Head of caudate nucleus (tissue), 42 donors: Measurements from ENCODE around the gene POU2F1.

Experiments
- DNase-seq, 42 donors: peaks; one replicate each; pipeline versions ENCODE4 v3.0.0 to v3.0.0-alpha.2; 2020 to 2021; ENCODE audit warnings: mixed read lengths in 7 of 42
- intact Hi-C: fragments of 100-400 bp; cut with DNase I; formaldehyde crosslinking; loops from one replicate; pipeline ENCODE4 v1.15.0; 2022

POU2F1 gene

DNA sequence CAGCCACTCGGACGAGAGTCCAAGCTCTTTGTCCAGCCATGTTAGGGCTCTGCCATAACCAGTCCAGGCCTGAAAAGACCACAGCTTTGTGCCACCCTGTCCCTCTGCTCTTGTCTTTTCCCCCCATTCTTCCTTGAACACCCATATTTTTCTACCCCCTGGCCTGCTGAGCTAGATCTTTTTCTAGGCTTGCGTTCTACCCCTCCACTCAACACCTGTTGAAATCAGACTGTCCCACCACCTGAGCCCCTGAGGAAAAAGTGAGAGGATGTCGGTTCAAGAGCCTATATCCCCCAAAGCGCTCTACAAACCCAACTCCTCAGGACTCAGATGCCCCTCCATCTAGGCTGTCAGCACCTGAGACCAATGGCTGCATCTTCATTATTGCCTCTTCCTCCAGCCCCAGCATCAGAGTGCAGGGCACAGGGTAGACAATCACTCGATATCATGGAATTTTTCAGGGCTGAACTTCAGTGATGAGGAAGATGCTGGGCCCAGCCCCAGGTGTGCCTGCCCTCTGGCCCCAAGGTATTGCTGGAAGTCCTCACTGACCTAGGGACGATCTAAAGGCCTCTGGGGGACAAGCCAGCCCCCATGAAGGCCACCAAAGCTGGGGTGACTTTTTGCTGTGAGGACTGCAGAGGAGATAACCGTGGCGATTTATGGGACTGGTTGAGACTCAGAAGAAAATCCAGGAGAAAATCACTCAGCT, 222.3 kb downstream of the POU2F1 start:
- intact Hi-C loops = loop anchor here (2.0 to 10.0 kb wide), 3 partner anchors 40 to 376 kb away; no protein-coding TSS in a partner anchor
- peak in 5 of 42 donors; percentile 6 to 35 (median 14) for DNase-seq

DNA sequence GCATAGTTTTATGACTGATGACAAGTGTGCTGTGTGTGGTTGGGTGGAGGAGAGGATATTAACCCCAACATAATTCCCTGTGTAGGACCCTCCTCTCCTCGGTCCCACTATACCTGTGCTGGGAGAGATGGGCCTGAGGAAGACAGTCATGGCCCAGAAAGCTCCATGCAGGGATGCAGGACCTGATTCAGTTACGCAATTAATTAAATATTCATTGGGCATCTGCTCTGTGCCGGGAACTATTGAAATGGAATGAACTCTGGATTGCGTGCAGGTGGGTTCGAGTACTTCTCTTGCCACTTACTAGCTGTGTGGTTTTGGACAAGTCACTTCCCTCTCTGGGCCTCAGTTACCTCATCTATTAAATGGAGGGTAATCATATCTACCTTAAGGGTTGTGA, 223.1 kb downstream of the POU2F1 start:
- DNase-seq = peak in 2 of 42 donors; percentile 28 to 31
- intact Hi-C loops = loop anchor here (2.0 to 10.0 kb wide), 3 partner anchors 41 to 376 kb away; no protein-coding TSS in a partner anchor

DNA sequence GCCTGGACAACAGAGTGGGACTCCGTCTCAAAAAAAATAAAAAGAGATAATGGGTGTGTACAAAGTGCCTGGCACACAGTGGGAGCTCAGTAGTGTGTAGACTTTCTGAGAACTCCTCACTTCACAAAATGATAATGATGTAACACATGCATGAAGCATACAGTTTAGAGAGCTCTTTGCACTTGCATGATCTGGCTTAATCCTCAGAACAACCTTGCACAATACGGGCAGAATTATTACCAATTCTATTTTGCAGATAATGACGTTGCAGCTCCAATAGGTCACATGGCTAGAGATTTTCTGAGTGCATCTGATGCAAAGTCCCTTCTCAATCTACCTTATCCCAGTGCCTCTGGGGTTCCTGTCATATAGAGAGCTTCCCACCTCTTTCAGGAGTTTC, 226.3 kb downstream of the POU2F1 start:
- intact Hi-C loops = loop anchor here (10.0 kb wide), 1 partner anchor 88 kb away; no protein-coding TSS in a partner anchor
- no peak for DNase-seq

DNA sequence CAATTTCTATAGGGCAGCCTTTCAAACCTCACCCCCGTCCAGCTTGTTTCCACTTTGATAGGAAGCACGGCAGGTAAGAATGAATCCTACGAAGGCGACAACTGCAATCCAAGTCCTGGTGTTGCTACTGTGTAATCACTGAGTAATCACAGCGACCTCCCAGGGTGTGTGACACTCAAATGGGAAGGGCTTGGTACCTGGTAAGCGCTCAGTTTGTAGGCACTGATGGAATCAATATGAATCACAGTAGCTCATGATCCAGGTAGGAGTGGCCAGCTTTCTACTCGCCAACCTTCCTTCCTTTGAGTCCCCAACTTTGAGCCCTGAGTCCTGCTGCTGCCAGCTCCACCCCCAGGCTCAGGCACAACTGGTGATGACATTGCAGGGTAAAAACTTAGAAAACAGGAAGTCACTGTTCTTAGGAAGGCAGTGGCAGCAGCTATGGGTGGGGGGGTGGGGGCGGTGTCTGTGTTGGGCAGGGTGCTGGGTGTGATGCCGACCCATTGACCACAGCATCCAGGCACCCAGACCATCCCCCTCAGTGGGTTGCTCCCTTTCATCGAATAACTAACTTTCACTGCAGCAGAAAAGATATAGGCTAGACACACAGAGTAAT, 226.9 kb downstream of the POU2F1 start:
- intact Hi-C loops = loop anchor here (10.0 kb wide), 1 partner anchor 87 kb away; no protein-coding TSS in a partner anchor

DNA sequence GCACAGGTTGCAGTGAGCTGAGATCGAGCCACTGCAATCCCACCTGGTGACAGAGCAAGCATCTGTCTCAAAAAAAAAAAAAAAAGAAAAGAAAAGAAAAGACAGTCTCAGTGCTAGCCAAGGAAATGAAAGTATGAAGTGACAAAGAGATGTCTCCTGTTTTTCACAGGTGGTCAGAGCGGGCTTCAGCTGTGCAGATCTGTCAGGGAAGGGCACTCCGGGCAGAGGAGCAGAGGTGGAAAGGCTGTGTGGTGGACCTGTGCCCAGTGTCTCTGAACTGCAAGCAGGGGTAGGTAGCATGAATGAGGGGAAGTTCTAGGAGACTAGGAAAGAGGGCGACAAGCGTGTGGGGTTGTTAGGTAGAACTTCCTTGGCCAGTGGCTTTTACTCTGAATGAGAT, 230.2 kb downstream of the POU2F1 start:
- intact Hi-C loops = no loop called here
- DNase-seq = no peak

More for the DNA sequence above, 226.9 kb downstream of the POU2F1 start:
- DNase-seq = peak in 2 of 42 donors; percentile 26 to 29

DNA sequence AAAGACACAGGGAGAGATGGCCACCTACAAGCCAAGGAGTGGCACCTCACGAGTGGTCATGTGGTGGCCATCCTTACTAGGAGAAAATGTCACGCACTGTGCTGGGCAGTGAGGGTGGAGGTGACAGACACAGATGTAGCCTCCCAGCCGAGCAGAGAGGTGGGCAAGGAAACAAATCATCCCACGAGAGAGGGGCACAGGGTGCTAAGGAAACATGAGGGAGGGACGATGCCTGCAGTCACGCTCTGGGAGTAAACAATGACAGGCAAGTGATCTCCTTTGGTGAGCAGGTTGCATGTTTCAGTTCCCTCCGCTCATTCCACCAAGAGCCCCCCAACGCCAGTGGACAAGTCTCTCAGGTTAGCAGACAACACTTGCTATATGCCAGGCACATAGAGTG, 231.8 kb downstream of the POU2F1 start:
- intact Hi-C loops = no loop called here

DNA sequence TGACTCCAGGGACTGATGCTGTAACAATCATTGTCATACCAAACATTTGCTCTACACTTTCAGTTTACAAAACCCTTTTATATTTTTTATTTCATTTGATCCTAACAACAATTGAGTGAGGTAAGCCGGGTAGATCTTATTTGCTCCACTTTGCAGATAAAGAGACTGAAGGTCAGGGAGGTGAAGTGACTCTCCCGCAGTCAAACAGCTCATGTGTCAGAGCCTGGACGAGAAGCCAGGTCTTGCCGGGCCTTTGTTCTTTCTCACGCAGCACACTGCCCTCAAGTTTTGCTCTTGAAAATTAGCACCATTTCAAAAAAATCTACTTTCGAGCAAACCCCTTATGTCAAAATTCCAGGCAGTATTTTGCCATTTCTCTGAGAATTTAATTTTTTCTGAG, 232.4 kb downstream of the POU2F1 start:
- intact Hi-C loops = no loop called here
- DNase-seq = peak in 1 of 42 donors; percentile 39

More for the DNA sequence above, 231.8 kb downstream of the POU2F1 start:
- DNase-seq = no peak

DNA sequence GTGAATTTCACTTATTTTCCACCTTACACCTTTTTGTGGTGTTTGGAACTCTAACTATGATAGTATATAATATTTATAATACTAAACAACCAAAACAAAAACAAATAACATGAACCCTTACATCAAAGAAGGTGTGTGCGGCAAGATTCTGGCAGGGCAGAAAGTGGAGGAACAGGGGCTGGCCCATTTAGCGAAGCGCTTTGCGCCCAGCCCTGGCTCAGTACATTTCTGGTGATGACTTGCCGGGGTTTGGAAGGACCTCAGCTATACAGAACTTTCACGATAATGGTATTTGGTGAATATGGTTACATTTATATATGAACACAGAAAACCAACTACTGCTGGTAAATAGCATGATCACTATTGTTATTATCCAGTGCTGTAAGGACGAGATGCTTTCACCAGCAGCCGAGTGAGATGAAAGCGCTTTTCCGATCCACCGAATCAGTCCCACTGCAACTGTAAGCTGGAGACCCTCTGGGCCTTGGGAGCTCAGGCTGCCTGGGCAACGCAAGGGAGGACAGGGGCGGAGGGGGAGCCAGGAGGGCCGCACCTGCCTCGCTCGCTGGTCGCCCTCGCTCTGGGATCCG, 233.7 kb downstream of the POU2F1 start:
- intact Hi-C loops = no loop called here
- DNase-seq = peak in 1 of 42 donors; percentile 43

DNA sequence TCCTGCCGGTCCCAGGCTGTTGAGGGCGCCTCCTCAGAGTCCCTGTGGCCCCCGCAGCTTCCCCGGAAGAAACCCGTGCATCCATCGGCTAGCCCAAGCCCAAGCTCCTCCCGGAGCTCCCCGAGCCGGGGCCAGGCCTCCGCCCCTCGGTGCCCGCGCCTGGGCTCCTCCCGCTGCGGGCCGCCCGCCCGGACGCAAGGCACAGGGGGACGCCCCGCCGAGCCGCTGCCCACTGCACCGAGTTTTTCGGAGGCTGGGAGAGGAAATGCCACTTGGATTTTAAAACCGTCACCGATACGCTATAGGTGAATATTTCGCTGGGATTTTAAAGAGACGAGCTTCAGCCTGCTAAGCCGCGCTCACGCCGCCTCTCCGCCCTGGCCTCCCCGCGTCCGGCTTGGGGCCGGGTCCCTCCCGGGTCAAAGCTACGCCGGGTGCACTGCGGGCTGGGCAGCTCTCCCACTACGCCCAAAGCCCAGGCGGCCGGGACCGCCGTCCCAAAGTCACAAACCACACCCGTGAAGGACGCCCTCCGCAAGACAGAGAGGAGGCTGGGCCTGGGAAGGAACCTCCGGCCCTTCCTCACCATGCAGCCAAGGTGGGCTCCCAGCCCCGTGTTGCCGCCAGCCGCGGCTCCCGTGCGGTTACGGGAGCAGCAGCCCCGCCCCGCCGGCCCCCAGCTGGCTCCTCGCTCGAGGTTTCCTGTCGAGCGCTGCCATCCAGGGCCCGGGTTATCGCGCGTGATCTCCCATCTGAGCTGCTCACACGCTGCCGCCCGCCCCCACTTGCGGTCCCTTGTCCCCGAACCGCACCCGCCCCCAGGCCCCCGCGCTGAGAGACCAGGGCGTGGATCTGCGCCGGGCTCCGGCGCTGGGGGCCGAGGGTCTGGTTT, 234.5 kb downstream of the POU2F1 start:
- intact Hi-C loops = no loop called here
- DNase-seq = peak in 41 of 42 donors; percentile 37 to 86 (median 68)

DNA sequence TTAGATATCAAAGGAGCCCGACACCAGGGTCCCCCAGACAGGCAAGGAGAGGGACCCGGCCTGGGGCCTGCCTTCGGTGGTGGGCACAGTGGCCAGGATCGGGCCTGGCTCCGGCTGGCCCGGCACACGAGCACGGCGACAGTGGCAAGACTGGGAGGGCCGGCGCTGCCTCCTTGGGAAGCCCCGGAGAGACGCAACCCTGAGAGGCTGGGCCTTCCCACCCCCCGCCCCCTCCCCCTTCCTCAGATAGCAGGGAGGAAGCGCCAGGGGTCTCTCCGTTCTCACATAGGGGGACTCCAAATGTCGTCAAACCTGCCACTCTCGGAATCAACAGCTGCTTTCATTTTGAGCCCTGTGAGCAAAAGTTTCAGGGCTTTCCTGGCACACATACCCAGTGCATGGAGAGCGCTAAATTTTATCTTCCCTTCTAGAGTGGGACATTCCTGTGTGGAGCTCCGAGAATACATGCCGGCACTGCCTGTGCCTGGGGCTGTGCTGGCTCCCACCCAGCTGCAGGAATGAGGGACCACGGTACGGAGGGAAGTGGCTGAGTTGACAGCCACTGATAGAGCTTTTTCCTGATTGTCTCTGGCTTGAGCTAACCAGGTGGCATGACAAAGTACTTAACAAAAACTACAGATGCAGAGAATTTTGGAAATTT, 235.2 kb downstream of the POU2F1 start:
- DNase-seq = peak in 17 of 42 donors; percentile 15 to 55 (median 32)
- intact Hi-C loops = no loop called here

DNA sequence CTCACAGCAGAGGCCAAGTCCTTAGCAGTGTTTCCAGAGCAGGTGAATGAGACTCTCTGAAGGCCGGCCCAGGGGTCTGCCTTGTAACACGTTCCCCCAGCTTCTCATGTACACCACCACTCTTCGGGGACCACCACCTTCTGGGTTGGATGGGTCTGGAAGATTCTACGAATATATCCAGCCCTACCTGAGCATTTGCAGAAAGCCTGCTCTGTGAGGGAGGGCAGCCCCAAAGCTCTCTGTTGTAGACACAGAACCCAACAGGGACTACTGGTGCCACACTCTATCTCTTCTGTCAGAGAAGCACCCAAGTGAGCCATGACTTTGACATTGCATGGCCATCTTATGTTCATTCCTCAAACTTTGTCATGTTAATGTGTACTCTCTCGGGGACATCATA, 235.8 kb downstream of the POU2F1 start:
- intact Hi-C loops = no loop called here
- peak in 1 of 42 donors; percentile 27 for DNase-seq

DNA sequence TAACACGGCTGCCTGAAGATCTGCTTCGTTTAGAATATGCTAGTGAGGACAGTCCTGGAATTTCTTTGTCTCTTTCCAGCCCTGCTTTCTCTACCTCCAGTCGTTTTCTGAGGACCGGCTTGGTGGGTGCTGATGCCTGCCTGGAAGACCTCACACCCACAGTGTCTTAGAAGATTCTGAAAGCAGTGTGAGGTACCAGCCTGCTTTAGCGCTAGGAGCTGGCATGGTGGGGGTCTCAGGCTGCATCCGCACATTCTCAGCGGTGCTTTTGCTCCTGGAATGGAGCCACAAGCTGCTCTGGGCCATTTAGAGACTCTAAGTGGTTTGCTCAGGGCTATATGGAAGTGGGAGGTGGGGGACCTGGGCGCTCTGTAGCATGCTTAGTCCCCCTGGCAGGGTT, 236.2 kb downstream of the POU2F1 start:
- intact Hi-C loops = no loop called here
- peak in 1 of 42 donors; percentile 22 for DNase-seq

DNA sequence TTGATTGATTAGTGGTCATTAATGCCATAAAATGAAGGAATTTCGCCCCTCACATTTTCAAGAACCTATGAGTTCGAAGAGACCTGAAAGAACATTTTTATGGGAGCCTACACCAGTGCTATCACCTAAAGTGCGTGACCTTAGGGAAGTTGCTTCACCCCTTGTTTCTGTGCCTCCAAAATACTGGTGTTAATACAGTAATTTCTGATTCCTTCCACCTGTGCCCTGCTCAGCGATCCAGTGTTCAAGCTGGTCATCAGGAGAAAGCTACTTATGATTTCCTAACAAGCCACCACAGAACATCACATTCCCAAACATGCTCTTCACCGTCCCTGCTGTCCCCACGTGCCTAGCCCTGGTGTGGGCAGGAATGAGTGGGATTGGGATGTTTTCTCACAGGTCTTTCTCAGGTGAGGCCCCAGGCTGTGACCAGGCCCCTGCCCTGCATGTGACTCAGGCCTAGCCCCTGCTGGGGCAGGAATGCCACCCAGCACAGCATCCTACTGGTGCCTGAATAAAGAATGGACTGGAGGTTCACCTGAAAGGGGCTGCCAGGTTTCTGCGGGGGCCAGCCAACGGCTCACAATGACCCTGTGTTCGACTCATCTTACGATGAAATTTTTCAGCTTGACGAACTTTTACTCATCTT, 237.4 kb downstream of the POU2F1 start:
- DNase-seq = no peak
- intact Hi-C loops = no loop called here

DNA sequence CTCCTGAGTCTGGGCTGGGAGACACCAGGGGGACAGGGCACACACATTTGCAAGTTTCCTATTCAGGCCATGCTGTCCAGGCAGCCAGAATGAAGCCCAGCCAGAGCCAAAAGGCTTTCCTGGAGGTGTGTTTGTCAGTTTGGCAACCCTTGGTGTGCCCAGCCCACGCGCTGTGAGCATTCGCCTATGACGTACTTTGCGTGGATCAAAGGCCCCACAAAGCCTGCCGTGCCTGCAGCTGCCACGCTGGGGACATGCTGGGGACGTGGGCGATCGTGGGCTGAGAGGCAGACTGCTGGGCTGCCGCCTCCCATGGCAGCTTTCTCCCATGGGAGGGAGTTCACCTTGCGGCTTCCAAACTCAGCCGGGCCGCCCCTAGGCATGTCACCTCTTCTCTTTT, 240.2 kb downstream of the POU2F1 start:
- intact Hi-C loops = no loop called here
- no peak for DNase-seq

DNA sequence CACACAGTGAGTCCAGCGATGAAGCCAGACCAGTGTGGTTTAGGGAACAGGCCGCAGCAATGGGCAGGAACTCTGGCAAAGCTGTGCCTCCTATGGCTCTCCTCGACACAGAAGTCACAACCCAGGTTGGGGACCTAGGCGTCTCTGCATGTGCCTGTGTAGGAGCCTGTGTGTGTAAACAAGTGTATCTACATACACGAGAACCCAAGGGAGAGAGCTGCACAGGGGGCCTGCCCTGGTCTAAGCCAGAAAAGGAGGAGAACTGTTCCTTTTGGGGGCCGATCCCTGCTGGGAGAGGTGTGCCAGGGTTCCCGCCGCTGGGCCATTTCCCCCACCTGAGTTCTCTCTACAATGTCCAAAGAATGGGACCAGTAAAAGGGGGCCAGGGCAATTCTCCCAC, 241.7 kb downstream of the POU2F1 start:
- no peak for DNase-seq
- intact Hi-C loops = no loop called here

DNA sequence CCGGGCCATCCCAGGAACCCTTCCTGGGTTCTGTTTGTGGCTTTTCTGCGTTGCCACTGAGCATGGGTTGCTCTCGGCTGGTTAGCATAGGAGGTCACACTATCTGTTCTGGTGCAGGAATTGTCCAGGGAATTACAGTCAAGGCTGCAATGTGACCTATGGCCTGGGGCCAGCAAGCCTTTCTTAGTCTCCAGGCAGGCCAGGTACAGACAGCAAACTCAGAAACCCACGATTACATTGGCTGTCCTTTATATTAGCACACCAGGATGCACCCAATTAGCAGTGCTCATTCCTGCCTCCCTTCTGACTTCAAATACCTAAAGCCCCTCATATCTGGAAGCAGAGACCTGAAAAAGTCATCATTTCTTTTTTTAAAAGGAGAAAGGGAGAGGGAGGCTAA, 242.4 kb downstream of the POU2F1 start:
- DNase-seq = no peak
- intact Hi-C loops = no loop called here

DNA sequence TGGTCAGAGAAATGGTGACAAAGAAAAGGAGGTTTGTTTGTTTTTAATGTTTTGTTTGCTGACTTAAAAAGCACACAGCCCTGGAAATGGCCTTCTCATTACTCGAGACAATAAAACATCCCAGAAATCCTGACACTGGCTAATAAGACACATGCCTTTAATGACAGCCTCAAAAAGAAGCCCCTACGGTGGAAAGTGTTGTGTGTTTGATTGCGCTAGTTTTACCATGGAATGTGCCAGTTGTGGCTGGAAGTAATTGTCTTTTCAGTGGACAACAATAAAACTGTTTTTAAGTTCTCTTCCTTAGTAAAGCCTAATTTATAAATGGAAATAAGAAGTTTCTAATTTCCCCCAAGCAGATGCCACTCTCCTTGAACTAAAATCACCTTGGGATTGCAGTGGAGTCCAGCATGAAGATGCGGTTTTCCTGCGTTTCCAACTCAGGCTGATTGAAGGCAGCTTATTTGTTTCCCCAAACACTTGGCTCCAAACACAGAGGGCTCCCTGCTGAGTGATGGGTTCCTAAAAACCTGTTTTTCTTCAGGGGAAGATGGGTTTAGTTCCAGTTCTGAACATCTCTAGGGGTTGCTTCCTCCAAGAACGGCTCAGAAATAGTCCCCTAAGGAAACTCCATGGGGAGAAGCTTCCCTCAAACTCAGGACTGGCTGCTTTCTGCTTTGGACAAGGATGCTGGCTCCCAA, 243.3 kb downstream of the POU2F1 start:
- intact Hi-C loops = no loop called here
- no peak for DNase-seq

DNA sequence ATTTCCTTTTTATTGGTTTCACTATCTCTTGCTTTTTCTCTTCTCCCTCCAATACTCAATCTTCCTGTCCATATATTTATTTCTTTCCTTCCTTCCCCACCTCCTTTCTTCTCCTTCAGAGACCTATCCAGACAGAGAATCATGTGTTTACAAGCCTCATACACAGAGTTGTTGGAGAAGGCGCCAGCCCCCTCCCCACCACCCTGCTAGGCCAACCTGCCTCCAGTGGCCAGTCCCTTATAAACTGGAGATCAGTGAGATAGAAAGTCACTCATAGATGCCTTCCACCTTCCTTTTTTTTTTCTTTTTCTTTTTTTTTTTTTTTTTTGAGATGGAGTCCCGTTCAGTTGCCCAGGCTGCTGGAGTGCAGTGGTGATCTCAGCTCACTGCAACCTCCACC, 244.3 kb downstream of the POU2F1 start:
- intact Hi-C loops = no loop called here

More for the DNA sequence above, 244.3 kb downstream of the POU2F1 start:
- no peak for DNase-seq
